Sigmoid colon (tissue), 7 donors: ENCODE data around the gene EDARADD. TPM values are rescaled to one million over a fixed set of nuclear protein-coding genes. Genes with fewer than 3 reads are reported as not detected.

Experiments
- DNase-seq: peaks from one replicate; pipeline ENCODE4 v3.0.0-alpha.2; 2019
- H3K27ac ChIP-seq, 4 donors: fragments of 200-600 bp; sonication (generic); one replicate each; pipeline ENCODE4 v1.5.1; 2016 to 2019; ENCODE audit warnings: mild to moderate bottlenecking in 1 of 4
- H3K27me3 ChIP-seq, 3 donors: fragments of 200-600 bp; sonication (generic); one replicate each; pipeline ENCODE4 v1.5.1; 2019; ENCODE audit warnings: mild to moderate bottlenecking in 1 of 3
- H3K36me3 ChIP-seq, 4 donors: fragments of 200-600 bp; sonication (generic); one replicate each; pipeline ENCODE4 v1.5.1; 2016 to 2019
- H3K4me1 ChIP-seq, 4 donors: fragments of 200-600 bp; sonication (generic); one replicate each; pipeline ENCODE4 v1.5.1; 2017 to 2019
- H3K4me3 ChIP-seq, 4 donors: fragments of 200-600 bp; sonication (generic); one replicate each; pipeline ENCODE4 v1.5.1; 2017 to 2019; ENCODE audit warnings: mild to moderate bottlenecking in 2 of 4, moderate library complexity in 1 of 4
- H3K9me3 ChIP-seq, 4 donors: fragments of 200-600 bp in 3 of 4; sonication (generic) in 3 of 4; one replicate each; pipeline versions ENCODE4 v1.5.1 to v1.6.1; 2013 to 2019
- CTCF ChIP-seq, 4 experiments: fragments of 450-650 bp in 3 of 4; fragments of 200-600 bp in 1 of 4; IDR thresholded peaks; one replicate each; pipeline ENCODE4 v1.5.1; 2016 to 2019; ENCODE audit warnings: antibody characterized with exemption in 4 of 4, mild to moderate bottlenecking in 3 of 4, moderate library complexity in 2 of 4
- EP300 ChIP-seq, 4 donors: sonication (generic); formaldehyde crosslinking; IDR thresholded peaks; one replicate each; pipeline ENCODE4 v1.6.1; 2017; ENCODE audit warnings: antibody characterized with exemption in 4 of 4
- POLR2A ChIP-seq, 2 donors: fragments of 450-650 bp; IDR thresholded peaks; one replicate each; pipeline ENCODE4 v1.6.1; 2016; ENCODE audit warnings: antibody characterized with exemption in 2 of 2, mild to moderate bottlenecking in 2 of 2, moderate library complexity in 2 of 2
- POLR2AphosphoS5 ChIP-seq, 4 donors: sonication (generic); formaldehyde crosslinking; IDR thresholded peaks; one replicate each; pipeline ENCODE4 v1.6.1; 2017; ENCODE audit warnings: antibody characterized with exemption in 4 of 4
- WGBS, 2 donors: extraction: QIAGEN DNeasy Blood & Tissue Kit; methylation state at CpG; one replicate each; pipeline ENCODE4 v1.1.7; 2013; 5-methylcytosine and 5-hydroxymethylcytosine counted together
- intact Hi-C: fragments of 100-400 bp; cut with DNase I; formaldehyde crosslinking; loops from one replicate; pipeline ENCODE4 v1.15.1; 2023
- polyA plus RNA-seq, 3 donors: library from polyadenylated mRNA; stranded (reverse); fragments of 200-250 nt; gene quantifications; one replicate each; pipeline ENCODE4 v1.2.3, GENCODE V29; 2013
- total RNA-seq, 4 donors: library from RNA; depleted of rRNA; stranded (reverse); fragments of >200 nt; gene quantifications; one replicate each; pipeline ENCODE4 v1.1.0, GENCODE V29; 2016
- donor health status: healthy with polysubstance abuse.
- donor health status: Bipolar disorder and iron deficiency.
- donor health status: healthy.

EDARADD gene
- total and polyA plus RNA-seq, 7 donors: under 0.01 to 0.41 TPM; not detected in 5

GRCh38 chr1:236389253-236389652 is 4.8 kb upstream of the EDARADD start:
- TF ChIP-seq CTCF (IDR thresholded peaks at IDR 0.05): no peak
- no peak for TF ChIP-seq EP300 (IDR thresholded peaks at IDR 0.05)
- no peak for TF ChIP-seq POLR2A (IDR thresholded peaks at IDR 0.05)
- TF ChIP-seq POLR2AphosphoS5 (IDR thresholded peaks at IDR 0.05): no peak
- no peak overlapping the region for H3K27ac ChIP-seq
- intact Hi-C loops: no loop called here
- 51 to 56% methylated on average over 1 of the region's 1 CpG for WGBS, 2 donors
- H3K27me3 ChIP-seq: peaks cover 0 to 4% (median 0%) of the 10 kb centered on the region in 3 donors
- no peaks in the 10 kb centered on the region for H3K9me3 ChIP-seq
- no peaks in the 10 kb centered on the region for H3K36me3 ChIP-seq
- H3K4me1 ChIP-seq: no peaks in the 10 kb centered on the region
- no peak overlapping the region for H3K4me3 ChIP-seq
- DNase-seq: no peak

- peaks cover 7 to 18% (median 10%) of the 10 kb centered on the region in 3 donors for H3K27me3 ChIP-seq
- TF ChIP-seq POLR2AphosphoS5 (IDR thresholded peaks at IDR 0.05): no peak
- no peak for TF ChIP-seq EP300 (IDR thresholded peaks at IDR 0.05)
- no peak for TF ChIP-seq CTCF (IDR thresholded peaks at IDR 0.05)
- no peak for TF ChIP-seq POLR2A (IDR thresholded peaks at IDR 0.05)
- peaks cover 0 to 17% (median 12%) of the 10 kb centered on the region in 4 donors for H3K4me1 ChIP-seq
- WGBS, 2 donors: 60 to 83% methylated on average over 5 of the region's 5 CpGs
- no peaks in the 10 kb centered on the region for H3K9me3 ChIP-seq
- H3K4me3 ChIP-seq: no peak overlapping the region
- no peak for DNase-seq
- intact Hi-C loops: no loop called here
- H3K27ac ChIP-seq: no peak overlapping the region
- H3K36me3 ChIP-seq: no peaks in the 10 kb centered on the region
These were observed 3.1 kb upstream of the EDARADD start for GRCh38 chr1:236391008-236391407.

GRCh38 chr1:236392182-236392581 is 1.9 kb upstream of the EDARADD start:
- no peak for DNase-seq
- 77 to 83% methylated on average over 2 of the region's 2 CpGs for WGBS, 2 donors
- Histone ChIP-seq H3K27ac (no peak overlapping the region), H3K9me3 (no peaks in the 10 kb centered on the region), H3K4me1 (peaks cover 0 to 19% (median 14%) of the 10 kb centered on the region in 4 donors), H3K36me3 (no peaks in the 10 kb centered on the region), H3K4me3 (no peak overlapping the region), H3K27me3 (peaks cover 10 to 29% (median 21%) of the 10 kb centered on the region in 3 donors)
- intact Hi-C loops: no loop called here
- TF ChIP-seq POLR2AphosphoS5 (IDR thresholded peaks at IDR 0.05) (no peak), POLR2A (IDR thresholded peaks at IDR 0.05) (no peak)

- H3K27ac ChIP-seq: no peak overlapping the region
- 2 to 4% methylated on average over 17 of the region's 17 CpGs for WGBS, 2 donors
- H3K9me3 ChIP-seq: no peaks in the 10 kb centered on the region
- peak overlapping the region; percentile 34 to 62 (median 50) for H3K4me3 ChIP-seq
- peaks cover 0 to 19% (median 14%) of the 10 kb centered on the region in 4 donors for H3K4me1 ChIP-seq
- no peak for DNase-seq
- H3K36me3 ChIP-seq: no peaks in the 10 kb centered on the region
- H3K27me3 ChIP-seq: peaks cover 10 to 56% (median 33%) of the 10 kb centered on the region in 3 donors
- no peak for TF ChIP-seq POLR2AphosphoS5 (IDR thresholded peaks at IDR 0.05)
- no peak for TF ChIP-seq POLR2A (IDR thresholded peaks at IDR 0.05)
- no peak for TF ChIP-seq CTCF (IDR thresholded peaks at IDR 0.05)
- no peak for TF ChIP-seq EP300 (IDR thresholded peaks at IDR 0.05)
- intact Hi-C loops: no loop called here
These were observed 768 bp downstream of the EDARADD start for GRCh38 chr1:236394879-236395229.

- TF ChIP-seq CTCF (IDR thresholded peaks at IDR 0.05): no peak
- TF ChIP-seq POLR2A (IDR thresholded peaks at IDR 0.05): no peak
- Histone ChIP-seq H3K36me3 (no peaks in the 10 kb centered on the region), H3K27ac (no peak overlapping the region), H3K4me3 (peak overlapping the region; percentile 34 to 62 (median 50)), H3K9me3 (no peaks in the 10 kb centered on the region), H3K27me3 (peaks cover 10 to 56% (median 33%) of the 10 kb centered on the region in 3 donors), H3K4me1 (peaks cover 0 to 19% (median 14%) of the 10 kb centered on the region in 4 donors)
- WGBS, 2 donors: 1 to 2% methylated on average over 86 of the region's 86 CpGs
- intact Hi-C loops: no loop called here
- DNase-seq: no peak
These were observed 1.3 kb downstream of the EDARADD start for GRCh38 chr1:236395230-236395946.
